GM12878 (cell line): ENCODE data around the gene MBD3L2B. TPM values are rescaled to one million over a fixed set of nuclear protein-coding genes. Genes with fewer than 3 reads are reported as not detected.

Experiments
- ATF3 ChIP-seq: IDR thresholded peaks from 2 replicates; pipeline ENCODE4 v1.6.1; 2011; ENCODE audit warnings: low read depth, mild to moderate bottlenecking, low read length, moderate library complexity, borderline replicate concordance; ENCODE audit errors: extremely low read depth
- BMI1 ChIP-seq: fragments of 450-650 bp; IDR thresholded peaks from 2 replicates; pipeline ENCODE4 v1.6.1; 2016; ENCODE audit warnings: mild to moderate bottlenecking, moderate library complexity, borderline replicate concordance
- CBFB ChIP-seq: IDR thresholded peaks from 2 replicates; pipeline ENCODE4 v1.6.1; 2016; ENCODE audit warnings: antibody characterized with exemption, low read depth
- E2F4 ChIP-seq: IDR thresholded peaks from 2 replicates; pipeline ENCODE4 v1.6.1; 2012; ENCODE audit warnings: low read depth, low read length, improper control_type of control experiment
- E2F8 ChIP-seq: fragments of 450-650 bp; IDR thresholded peaks from 2 replicates; pipeline ENCODE4 v1.6.1; 2018; ENCODE audit warnings: mild to moderate bottlenecking, low read depth, moderate library complexity; ENCODE audit not compliant: partially characterized antibody
- ETV6 ChIP-seq, 2 experiments: fragments of 450-650 bp in 1 of 2; IDR thresholded peaks in 1 of 2; conservative IDR thresholded peaks in 1 of 2; 2 replicates each; pipeline ENCODE4 v1.6.1; 2014; ENCODE audit warnings: antibody characterized with exemption in 1 of 2, borderline replicate concordance in 1 of 2, low read depth in 1 of 2, mild to moderate bottlenecking in 1 of 2, moderate library complexity in 1 of 2
- HCFC1 ChIP-seq: fragments of 150-350 bp; IDR thresholded peaks from 2 replicates; pipeline ENCODE4 v1.6.1; 2014; ENCODE audit warnings: low read length
- LARP7 ChIP-seq: fragments of 450-650 bp; IDR thresholded peaks from 2 replicates; pipeline ENCODE4 v1.6.1; 2017; ENCODE audit warnings: mild to moderate bottlenecking
- MTA2 ChIP-seq: fragments of 450-650 bp; IDR thresholded peaks from 2 replicates; pipeline ENCODE4 v1.6.1; 2016; ENCODE audit warnings: low read depth, mild to moderate bottlenecking, moderate library complexity
- SIN3A ChIP-seq: IDR thresholded peaks from 2 replicates; pipeline ENCODE4 v1.6.1; 2012; ENCODE audit warnings: low read depth, low read length, improper control_type of control experiment
- STAT1 ChIP-seq: fragments of 450-650 bp; conservative IDR thresholded peaks from 2 replicates; pipeline ENCODE4 v1.6.1; 2014; ENCODE audit warnings: antibody characterized with exemption, mild to moderate bottlenecking
- TARDBP ChIP-seq: IDR thresholded peaks from 2 replicates; pipeline ENCODE4 v1.6.1; 2016; ENCODE audit warnings: borderline replicate concordance
- ZNF24 ChIP-seq: fragments of 450-650 bp; IDR thresholded peaks from 2 replicates; pipeline ENCODE4 v1.6.1; 2017; ENCODE audit warnings: antibody characterized with exemption, mild to moderate bottlenecking
- polyA plus RNA-seq, 11 experiments: library from polyadenylated mRNA; depleted of rRNA in 4 of 11; unstranded in 6 of 11; stranded (reverse) in 5 of 11; fragments of >200 nt; fragmentation: Nextera tagmentation in 4 of 11; fragmentation: Illumina TruSeq in 1 of 11; extraction: Ambion mirVana in 4 of 11; extraction: Trizol in 1 of 11; gene quantifications; 1 replicate in 1 of 11; 2 replicates in 10 of 11; pipeline versions ENCODE4 v1.2.1 to v1.2.3, GENCODE V29; 2011 to 2016; ENCODE audit warnings: inconsistent platforms in 2 of 11, missing spikeins in 2 of 11, low read depth in 1 of 11
- total RNA-seq, 4 experiments: library from RNA; depleted of rRNA in 3 of 4; stranded (reverse); fragments of >200 nt in 3 of 4; fragmentation: Illumina TruSeq in 1 of 4; extraction: Trizol in 1 of 4; gene quantifications; 2 replicates each; pipeline versions ENCODE4 v1.2.1 to v1.2.3, GENCODE V29; 2013 to 2021
- TF ChIP-seq, protein P1 (sequence below): fragments of 450-650 bp; IDR thresholded peaks from 2 replicates; pipeline ENCODE4 v1.6.1; 2017; ENCODE audit warnings: mild to moderate bottlenecking, moderate library complexity
- TF ChIP-seq, protein P2 (sequence below): fragments of 450-650 bp; IDR thresholded peaks from 2 replicates; pipeline ENCODE4 v1.6.1; 2017; ENCODE audit warnings: mild to moderate bottlenecking
- TF ChIP-seq, protein P3 (sequence below): fragments of 450-650 bp; conservative IDR thresholded peaks from 2 replicates; pipeline ENCODE4 v1.6.1; 2017; ENCODE audit warnings: mild to moderate bottlenecking, moderate library complexity

MBD3L2B gene
- total and polyA plus RNA-seq, 10 of the 15 experiments (the other 5 are each of a cell fraction or from before 2014, with no cell fraction given), result 0.10 TPM; not detected in 9

GRCh38 chr19:7069042-7069903 is 48.0 kb upstream of the MBD3L2B start, which contains the start of gene ZNF557 (continued):
- peak; percentile 85 for TF ChIP-seq E2F8
- TF ChIP-seq STAT1, result peak; percentile 89; the same call in 1 of the 2 replicates
- peak; percentile 84 for TF ChIP-seq CBFB
- TF ChIP-seq LARP7, result peak; percentile 64; the same call in 1 of the 2 replicates
- TF ChIP-seq, protein P1, sequence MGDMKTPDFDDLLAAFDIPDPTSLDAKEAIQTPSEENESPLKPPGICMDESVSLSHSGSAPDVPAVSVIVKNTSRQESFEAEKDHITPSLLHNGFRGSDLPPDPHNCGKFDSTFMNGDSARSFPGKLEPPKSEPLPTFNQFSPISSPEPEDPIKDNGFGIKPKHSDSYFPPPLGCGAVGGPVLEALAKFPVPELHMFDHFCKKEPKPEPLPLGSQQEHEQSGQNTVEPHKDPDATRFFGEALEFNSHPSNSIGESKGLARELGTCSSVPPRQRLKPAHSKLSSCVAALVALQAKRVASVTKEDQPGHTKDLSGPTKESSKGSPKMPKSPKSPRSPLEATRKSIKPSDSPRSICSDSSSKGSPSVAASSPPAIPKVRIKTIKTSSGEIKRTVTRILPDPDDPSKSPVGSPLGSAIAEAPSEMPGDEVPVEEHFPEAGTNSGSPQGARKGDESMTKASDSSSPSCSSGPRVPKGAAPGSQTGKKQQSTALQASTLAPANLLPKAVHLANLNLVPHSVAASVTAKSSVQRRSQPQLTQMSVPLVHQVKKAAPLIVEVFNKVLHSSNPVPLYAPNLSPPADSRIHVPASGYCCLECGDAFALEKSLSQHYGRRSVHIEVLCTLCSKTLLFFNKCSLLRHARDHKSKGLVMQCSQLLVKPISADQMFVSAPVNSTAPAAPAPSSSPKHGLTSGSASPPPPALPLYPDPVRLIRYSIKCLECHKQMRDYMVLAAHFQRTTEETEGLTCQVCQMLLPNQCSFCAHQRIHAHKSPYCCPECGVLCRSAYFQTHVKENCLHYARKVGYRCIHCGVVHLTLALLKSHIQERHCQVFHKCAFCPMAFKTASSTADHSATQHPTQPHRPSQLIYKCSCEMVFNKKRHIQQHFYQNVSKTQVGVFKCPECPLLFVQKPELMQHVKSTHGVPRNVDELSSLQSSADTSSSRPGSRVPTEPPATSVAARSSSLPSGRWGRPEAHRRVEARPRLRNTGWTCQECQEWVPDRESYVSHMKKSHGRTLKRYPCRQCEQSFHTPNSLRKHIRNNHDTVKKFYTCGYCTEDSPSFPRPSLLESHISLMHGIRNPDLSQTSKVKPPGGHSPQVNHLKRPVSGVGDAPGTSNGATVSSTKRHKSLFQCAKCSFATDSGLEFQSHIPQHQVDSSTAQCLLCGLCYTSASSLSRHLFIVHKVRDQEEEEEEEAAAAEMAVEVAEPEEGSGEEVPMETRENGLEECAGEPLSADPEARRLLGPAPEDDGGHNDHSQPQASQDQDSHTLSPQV, result no peak
- no peak for TF ChIP-seq MTA2
- TF ChIP-seq, protein P2, sequence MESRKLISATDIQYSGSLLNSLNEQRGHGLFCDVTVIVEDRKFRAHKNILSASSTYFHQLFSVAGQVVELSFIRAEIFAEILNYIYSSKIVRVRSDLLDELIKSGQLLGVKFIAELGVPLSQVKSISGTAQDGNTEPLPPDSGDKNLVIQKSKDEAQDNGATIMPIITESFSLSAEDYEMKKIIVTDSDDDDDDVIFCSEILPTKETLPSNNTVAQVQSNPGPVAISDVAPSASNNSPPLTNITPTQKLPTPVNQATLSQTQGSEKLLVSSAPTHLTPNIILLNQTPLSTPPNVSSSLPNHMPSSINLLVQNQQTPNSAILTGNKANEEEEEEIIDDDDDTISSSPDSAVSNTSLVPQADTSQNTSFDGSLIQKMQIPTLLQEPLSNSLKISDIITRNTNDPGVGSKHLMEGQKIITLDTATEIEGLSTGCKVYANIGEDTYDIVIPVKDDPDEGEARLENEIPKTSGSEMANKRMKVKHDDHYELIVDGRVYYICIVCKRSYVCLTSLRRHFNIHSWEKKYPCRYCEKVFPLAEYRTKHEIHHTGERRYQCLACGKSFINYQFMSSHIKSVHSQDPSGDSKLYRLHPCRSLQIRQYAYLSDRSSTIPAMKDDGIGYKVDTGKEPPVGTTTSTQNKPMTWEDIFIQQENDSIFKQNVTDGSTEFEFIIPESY, result no peak
- no peak for TF ChIP-seq ATF3
- TF ChIP-seq BMI1, result no peak
- TF ChIP-seq TARDBP, result no peak
- TF ChIP-seq ETV6 (conservative IDR thresholded peaks at IDR 0.05 in 1 of 2, IDR thresholded peaks at IDR 0.05 in 1 of 2; ENCODE audit: borderline replicate concordance in 1 of 2, low read depth in 1 of 2), result peak in 1 of 2 experiments; percentile 78; a peak in 1 of 4 replicates
- peak; percentile 48; the same call in 1 of the 2 replicates for TF ChIP-seq HCFC1
- TF ChIP-seq E2F4, result no peak
- no peak for TF ChIP-seq ZNF24
- TF ChIP-seq SIN3A, result peak; percentile 93
- TF ChIP-seq, protein P3, sequence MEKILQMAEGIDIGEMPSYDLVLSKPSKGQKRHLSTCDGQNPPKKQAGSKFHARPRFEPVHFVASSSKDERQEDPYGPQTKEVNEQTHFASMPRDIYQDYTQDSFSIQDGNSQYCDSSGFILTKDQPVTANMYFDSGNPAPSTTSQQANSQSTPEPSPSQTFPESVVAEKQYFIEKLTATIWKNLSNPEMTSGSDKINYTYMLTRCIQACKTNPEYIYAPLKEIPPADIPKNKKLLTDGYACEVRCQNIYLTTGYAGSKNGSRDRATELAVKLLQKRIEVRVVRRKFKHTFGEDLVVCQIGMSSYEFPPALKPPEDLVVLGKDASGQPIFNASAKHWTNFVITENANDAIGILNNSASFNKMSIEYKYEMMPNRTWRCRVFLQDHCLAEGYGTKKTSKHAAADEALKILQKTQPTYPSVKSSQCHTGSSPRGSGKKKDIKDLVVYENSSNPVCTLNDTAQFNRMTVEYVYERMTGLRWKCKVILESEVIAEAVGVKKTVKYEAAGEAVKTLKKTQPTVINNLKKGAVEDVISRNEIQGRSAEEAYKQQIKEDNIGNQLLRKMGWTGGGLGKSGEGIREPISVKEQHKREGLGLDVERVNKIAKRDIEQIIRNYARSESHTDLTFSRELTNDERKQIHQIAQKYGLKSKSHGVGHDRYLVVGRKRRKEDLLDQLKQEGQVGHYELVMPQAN, result peak; percentile 94
